Bronchial epithelial cell (primary cell): ENCODE data around the gene AFG3L2. TPM values are rescaled to one million over a fixed set of nuclear protein-coding genes. Genes with fewer than 3 reads are reported as not detected.
A peak's percentile ranks its signal among the peaks of the same experiment; 100 is the strongest.

Source experiments
- DNase-seq: peaks from one replicate; pipeline ENCODE4 v3.0.0-alpha.2; 2010; ENCODE audit warnings: low read depth
- FAIRE-seq: peaks from 2 replicates; lab custom pipeline; 2011; peaks lifted over from hg19 to GRCh38; lab: Jason Lieb, UNC
- H3K27me3 ChIP-seq: 2 replicates; pipeline ENCODE4 v1.5.1; 2011; ENCODE audit warnings: low read length; ENCODE audit not compliant: control insufficient read depth, insufficient read depth
- H3K36me3 ChIP-seq: 2 replicates; pipeline ENCODE4 v1.5.1; 2011; ENCODE audit warnings: low read length; ENCODE audit not compliant: control insufficient read depth, insufficient read depth
- H3K4me3 ChIP-seq: 2 replicates; pipeline ENCODE4 v1.5.1; 2011; ENCODE audit warnings: mild to moderate bottlenecking, low read depth, low read length, control low read depth
- CTCF ChIP-seq: IDR thresholded peaks from 2 replicates; pipeline ENCODE4 v1.5.1; 2011; ENCODE audit warnings: mild to moderate bottlenecking, moderate library complexity, low read length, control low read depth, inconsistent platforms; ENCODE audit not compliant: insufficient read depth, severe bottlenecking
- total RNA-seq: library from RNA; depleted of rRNA; stranded (reverse); fragments of >200 nt; gene quantifications from 2 replicates; pipeline ENCODE4 v1.2.1, GENCODE V29; 2014

Gene AFG3L2
- total RNA-seq, 1 donor from 2014 or later: 67.1 TPM

DNA sequence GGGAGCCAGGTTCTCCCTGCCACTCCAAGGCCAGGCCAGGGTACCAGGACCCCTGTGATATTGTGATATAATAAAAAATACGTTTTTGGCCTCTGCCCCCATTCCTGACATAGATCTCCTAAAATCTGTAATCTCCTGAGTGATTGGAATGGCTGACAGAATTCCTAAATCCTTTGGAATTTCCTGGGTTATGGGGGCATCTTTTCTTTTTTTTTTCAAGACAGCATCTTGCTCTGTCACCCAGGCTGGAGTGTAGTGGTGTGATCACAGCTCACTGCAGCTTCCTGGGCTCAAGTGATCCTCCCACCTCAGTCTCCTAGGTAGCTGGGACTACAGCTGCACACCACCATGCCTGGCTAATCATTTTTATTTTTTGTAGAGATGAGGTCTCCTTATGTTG lies 95.2 kb downstream of the AFG3L2 start:
- H3K27me3 ChIP-seq: no peaks in the 10 kb centered on the region
- no peaks in the 10 kb centered on the region for H3K36me3 ChIP-seq
- FAIRE-seq: no peak
- TF ChIP-seq CTCF: no peak
- no peak overlapping the region for H3K4me3 ChIP-seq
- DNase-seq: no peak

DNA sequence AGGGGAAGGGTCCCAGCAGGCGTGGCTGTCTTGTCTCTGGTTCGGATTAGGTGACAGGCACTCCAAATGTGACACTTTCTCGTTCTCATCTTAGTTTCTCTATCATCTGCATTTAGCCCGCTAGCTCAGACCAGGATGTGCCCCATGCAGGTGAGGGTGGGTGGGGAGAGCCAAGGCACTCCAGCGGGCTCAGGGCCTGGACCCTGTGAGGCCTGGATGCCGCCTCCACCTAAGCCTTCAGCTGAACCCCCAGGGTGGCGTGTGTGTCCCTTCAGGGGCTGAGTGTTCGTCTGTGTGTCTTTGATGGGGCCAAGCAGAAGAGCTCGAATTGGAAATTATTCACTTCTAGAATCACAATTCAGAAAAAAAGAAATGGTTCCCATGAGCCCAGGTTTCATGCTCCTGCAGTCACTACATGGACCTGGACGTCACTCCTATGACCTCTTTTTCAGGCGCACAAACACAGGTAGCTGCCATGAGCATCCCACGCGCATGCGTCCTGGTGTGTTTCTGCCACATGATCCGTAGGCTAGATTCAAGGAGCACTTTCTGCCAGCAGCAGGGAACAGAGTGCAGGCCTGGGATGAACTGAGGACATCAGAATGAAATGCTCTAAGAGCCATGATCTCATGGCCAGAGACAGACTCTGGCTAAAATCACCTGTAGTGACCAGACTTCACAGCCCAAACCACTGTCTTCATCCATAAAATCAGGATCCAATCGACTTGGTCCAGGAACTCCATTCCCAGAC lies 97.1 kb downstream of the AFG3L2 start:
- FAIRE-seq (peak; percentile 89), DNase-seq (no peak)
- H3K36me3 ChIP-seq: no peaks in the 10 kb centered on the region
- H3K4me3 ChIP-seq: no peak overlapping the region
- no peak for TF ChIP-seq CTCF
- H3K27me3 ChIP-seq: no peaks in the 10 kb centered on the region

Other genes with a start within 250 kb of the AFG3L2 start
- gene CIDEA, start 122.9 kb downstream of the AFG3L2 start, total RNA-seq: 0.53 TPM in 1 of 2 replicates, not detected in the other
- 468 and 922 TPM in 2 replicates for gene TUBB6, start 69.0 kb downstream of the AFG3L2 start, total RNA-seq
- gene PRELID3A, start 30.7 kb upstream of the AFG3L2 start, total RNA-seq: 4.0 and 9.0 TPM in 2 replicates